HEK293 (cell line): ENCODE results near the gene KRT74.

Experiments
- MYNN ChIP-seq: fragments of 450-650 bp; formaldehyde crosslinking; IDR thresholded peaks from 2 replicates; pipeline ENCODE4 v1.5.1; 2016; ENCODE audit warnings: missing biosample characterization, missing genetic modification characterization, borderline replicate concordance
- ZBTB21 ChIP-seq: fragments of 450-650 bp; formaldehyde crosslinking; IDR thresholded peaks from 2 replicates; pipeline ENCODE4 v1.5.1; 2017; ENCODE audit warnings: missing biosample characterization, missing genetic modification characterization
- ZNF133 ChIP-seq: fragments of 450-650 bp; formaldehyde crosslinking; IDR thresholded peaks from 2 replicates; pipeline ENCODE4 v1.5.1; 2016; ENCODE audit warnings: missing biosample characterization, missing genetic modification characterization
- ZNF274 ChIP-seq, 2 experiments: fragments of 200-500 bp in 1 of 2; fragments of 450-650 bp in 1 of 2; sonication (Bioruptor generic) in 1 of 2; formaldehyde crosslinking in 1 of 2; IDR thresholded peaks; 2 replicates each; pipeline versions ENCODE4 v1.5.1 to v1.6.1; 2014 to 2016; ENCODE audit warnings: borderline replicate concordance in 1 of 2, inconsistent platforms in 1 of 2, low read length in 1 of 2, missing biosample characterization in 1 of 2, missing genetic modification characterization in 1 of 2
- ZNF561 ChIP-seq: fragments of 450-650 bp; IDR thresholded peaks from 2 replicates; pipeline ENCODE4 v1.5.1; 2018; ENCODE audit warnings: missing biosample characterization, missing genetic modification characterization, borderline replicate concordance
- ZNF701 ChIP-seq: fragments of 450-650 bp; formaldehyde crosslinking; IDR thresholded peaks from 2 replicates; pipeline ENCODE4 v1.5.1; 2016; ENCODE audit warnings: missing biosample characterization, missing genetic modification characterization
- ZNF792 ChIP-seq: fragments of 450-650 bp; formaldehyde crosslinking; IDR thresholded peaks from 2 replicates; pipeline ENCODE4 v1.5.1; 2016; ENCODE audit warnings: missing biosample characterization, missing genetic modification characterization
- TF ChIP-seq, protein P1 (sequence below): fragments of 450-650 bp; formaldehyde crosslinking; IDR thresholded peaks from 2 replicates; pipeline ENCODE4 v1.5.1; 2016; ENCODE audit warnings: missing biosample characterization, missing genetic modification characterization

DNA sequence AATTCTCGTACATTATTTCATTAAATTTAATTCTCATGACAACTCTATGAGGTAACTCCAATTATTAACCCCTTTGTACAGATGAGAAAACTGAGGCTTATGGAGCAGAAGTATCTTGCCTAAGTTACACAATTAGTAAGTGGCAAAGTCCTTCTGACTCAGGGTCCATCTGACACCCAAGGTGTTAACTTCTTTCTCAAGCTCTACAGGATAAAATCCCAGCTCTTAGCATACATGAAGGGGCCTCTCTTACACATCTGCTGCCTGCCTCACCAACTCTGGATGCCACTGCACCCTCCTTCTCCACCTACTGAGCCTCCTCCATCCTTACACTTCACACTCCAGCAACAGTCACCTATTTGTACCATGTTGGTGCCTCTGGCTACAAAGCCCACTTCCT, 31.9 kb upstream of the KRT74 start:
- TF ChIP-seq ZNF561 (tag by site-specific recombination), result no peak
- no peak for TF ChIP-seq ZNF133 (tag by site-specific recombination)
- no peak for TF ChIP-seq ZNF792 (tag by site-specific recombination)
- TF ChIP-seq ZNF274 (IDR thresholded peaks at IDR 0.05; ENCODE audit: low read length), result no peak
- TF ChIP-seq ZNF274 (tag by site-specific recombination; IDR thresholded peaks at IDR 0.05; ENCODE audit: borderline replicate concordance), result no peak
- no peak for TF ChIP-seq ZNF701
- TF ChIP-seq, protein P1, sequence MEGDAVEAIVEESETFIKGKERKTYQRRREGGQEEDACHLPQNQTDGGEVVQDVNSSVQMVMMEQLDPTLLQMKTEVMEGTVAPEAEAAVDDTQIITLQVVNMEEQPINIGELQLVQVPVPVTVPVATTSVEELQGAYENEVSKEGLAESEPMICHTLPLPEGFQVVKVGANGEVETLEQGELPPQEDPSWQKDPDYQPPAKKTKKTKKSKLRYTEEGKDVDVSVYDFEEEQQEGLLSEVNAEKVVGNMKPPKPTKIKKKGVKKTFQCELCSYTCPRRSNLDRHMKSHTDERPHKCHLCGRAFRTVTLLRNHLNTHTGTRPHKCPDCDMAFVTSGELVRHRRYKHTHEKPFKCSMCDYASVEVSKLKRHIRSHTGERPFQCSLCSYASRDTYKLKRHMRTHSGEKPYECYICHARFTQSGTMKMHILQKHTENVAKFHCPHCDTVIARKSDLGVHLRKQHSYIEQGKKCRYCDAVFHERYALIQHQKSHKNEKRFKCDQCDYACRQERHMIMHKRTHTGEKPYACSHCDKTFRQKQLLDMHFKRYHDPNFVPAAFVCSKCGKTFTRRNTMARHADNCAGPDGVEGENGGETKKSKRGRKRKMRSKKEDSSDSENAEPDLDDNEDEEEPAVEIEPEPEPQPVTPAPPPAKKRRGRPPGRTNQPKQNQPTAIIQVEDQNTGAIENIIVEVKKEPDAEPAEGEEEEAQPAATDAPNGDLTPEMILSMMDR (tag by site-specific recombination), result no peak
- TF ChIP-seq MYNN (tag by site-specific recombination), result no peak
- no peak for TF ChIP-seq ZBTB21 (tag by site-specific recombination)
